SU-DHL-6 (cell line): ENCODE results near the gene NKD1.

Source experiments
- EZH2phosphoT487 ChIP-seq: fragments of 200-600 bp; sonication (generic), shearing (Covaris generic); conservative IDR thresholded peaks from 2 replicates; pipeline ENCODE4 v1.6.1; 2018; ENCODE audit warnings: mild to moderate bottlenecking, antibody characterized with exemption, low read length, moderate library complexity, mixed read lengths
- TF ChIP-seq, protein P1 (sequence below): fragments of 200-600 bp; sonication (generic); IDR thresholded peaks from one replicate; pipeline ENCODE4 v1.5.1; 2017; ENCODE audit warnings: antibody characterized with exemption, mild to moderate bottlenecking, low read length, moderate library complexity; ENCODE audit not compliant: insufficient read depth, poor library complexity, severe bottlenecking

DNA sequence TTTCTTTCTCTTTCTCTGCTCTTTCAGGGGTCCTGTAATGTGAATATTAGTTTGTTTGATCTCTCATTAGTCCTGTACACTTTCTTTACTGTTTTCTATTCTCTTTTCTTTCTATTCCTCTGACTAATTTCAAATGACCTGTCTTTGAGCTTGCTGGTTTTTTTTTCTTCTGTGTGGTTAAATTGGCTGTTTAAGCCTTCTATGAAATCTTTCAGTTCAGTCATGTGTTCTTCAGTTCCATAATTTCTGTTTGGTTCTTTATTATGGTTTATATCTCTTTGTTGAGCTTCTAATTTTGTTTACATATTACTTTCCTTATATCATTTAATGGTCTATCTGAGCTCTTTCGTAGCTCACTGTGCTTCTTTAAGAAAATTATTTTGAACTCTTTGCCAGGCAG, 31.3 kb upstream of the NKD1 start:
- TF ChIP-seq, protein P1, sequence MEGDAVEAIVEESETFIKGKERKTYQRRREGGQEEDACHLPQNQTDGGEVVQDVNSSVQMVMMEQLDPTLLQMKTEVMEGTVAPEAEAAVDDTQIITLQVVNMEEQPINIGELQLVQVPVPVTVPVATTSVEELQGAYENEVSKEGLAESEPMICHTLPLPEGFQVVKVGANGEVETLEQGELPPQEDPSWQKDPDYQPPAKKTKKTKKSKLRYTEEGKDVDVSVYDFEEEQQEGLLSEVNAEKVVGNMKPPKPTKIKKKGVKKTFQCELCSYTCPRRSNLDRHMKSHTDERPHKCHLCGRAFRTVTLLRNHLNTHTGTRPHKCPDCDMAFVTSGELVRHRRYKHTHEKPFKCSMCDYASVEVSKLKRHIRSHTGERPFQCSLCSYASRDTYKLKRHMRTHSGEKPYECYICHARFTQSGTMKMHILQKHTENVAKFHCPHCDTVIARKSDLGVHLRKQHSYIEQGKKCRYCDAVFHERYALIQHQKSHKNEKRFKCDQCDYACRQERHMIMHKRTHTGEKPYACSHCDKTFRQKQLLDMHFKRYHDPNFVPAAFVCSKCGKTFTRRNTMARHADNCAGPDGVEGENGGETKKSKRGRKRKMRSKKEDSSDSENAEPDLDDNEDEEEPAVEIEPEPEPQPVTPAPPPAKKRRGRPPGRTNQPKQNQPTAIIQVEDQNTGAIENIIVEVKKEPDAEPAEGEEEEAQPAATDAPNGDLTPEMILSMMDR = no peak
- no peak for TF ChIP-seq EZH2phosphoT487
